ENCODE measurements around the gene ICA1. TPM values are rescaled to one million over a fixed set of nuclear protein-coding genes. Genes with fewer than 3 reads are reported as not detected.

The ICA1 gene
- total and polyA plus RNA-seq, 2 of the 13 experiments (the other 11 are each of a cell fraction or from before 2014, with no cell fraction given): 0.29 TPM; not detected in 1

DNA sequence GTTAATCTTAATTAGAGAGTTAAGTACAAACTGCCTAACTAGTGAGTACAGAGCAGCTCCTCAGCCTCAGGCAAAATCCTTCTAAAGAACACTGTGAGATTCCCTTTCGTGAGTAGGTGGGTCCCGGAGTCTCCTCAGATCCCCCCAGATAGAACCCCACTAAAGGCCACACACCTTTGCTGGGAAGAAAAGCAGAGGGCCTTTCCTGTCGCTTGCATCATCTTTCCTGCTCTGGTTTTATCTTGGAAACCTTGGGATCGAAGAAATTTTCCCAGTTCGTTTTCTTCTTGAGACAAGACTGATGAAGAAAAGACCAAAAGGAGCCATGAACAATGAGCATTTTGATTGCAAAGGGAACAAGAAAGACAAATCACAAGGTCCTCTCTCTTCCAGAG, 40.9 kb downstream of the ICA1 start:
- Histone ChIP-seq H3K79me2 (ENCODE audit: insufficient read depth, low read length) (no peaks in the 10 kb centered on the region), H4K20me1 (ENCODE audit: insufficient read depth, low read length) (no peaks in the 10 kb centered on the region), H3K27ac (ENCODE audit: extremely low read length, insufficient read depth, low read length) (no peak overlapping the region), H3K4me3 (replicated peaks in 1 of 3; ENCODE audit: insufficient read depth in 1 of 3, low read depth in 2 of 3, low read length in 3 of 3) (no peak overlapping the region), H3K4me2 (ENCODE audit: low read depth, low read length) (no peak overlapping the region), H3K9me3 (ENCODE audit: low read length) (no peaks in the 10 kb centered on the region), H3K36me3 (replicated peaks in 1 of 2; ENCODE audit: control insufficient read depth in 1 of 2, insufficient read depth in 2 of 2, low read length in 2 of 2) (no peaks in the 10 kb centered on the region), H2AFZ (ENCODE audit: low read length) (no peak overlapping the region), H3K27me3 (ENCODE audit: control insufficient read depth in 1 of 2, insufficient read depth in 2 of 2, low read length in 2 of 2) (no peaks in the 10 kb centered on the region), H3K9ac (ENCODE audit: insufficient read depth, low read depth, low read length) (no peak overlapping the region), H3K4me1 (ENCODE audit: insufficient read depth, low read length) (no peaks in the 10 kb centered on the region)
- in situ Hi-C loops (cut with HindIII; ENCODE audit: extremely low pct_ligation_motif_present, low pct_unique_long_range_greater_than_20kb): loop anchor here (25.0 kb wide), 1 partner anchor 559 kb away; no protein-coding TSS in a partner anchor
- ChIA-PET CTCF (ENCODE audit: low intra/inter-chr PET ratio, low total read pairs) (no interaction called here), POLR2A (no interaction called here)
- DNase-seq (ENCODE audit: low spot score) (no peak), FAIRE-seq (no peak), ATAC-seq (no peak)
- WGBS (ENCODE audit: low lambda C conversion rate): 27% methylated on average over 5 of the region's 5 CpGs
- TF ChIP-seq, protein P1, sequence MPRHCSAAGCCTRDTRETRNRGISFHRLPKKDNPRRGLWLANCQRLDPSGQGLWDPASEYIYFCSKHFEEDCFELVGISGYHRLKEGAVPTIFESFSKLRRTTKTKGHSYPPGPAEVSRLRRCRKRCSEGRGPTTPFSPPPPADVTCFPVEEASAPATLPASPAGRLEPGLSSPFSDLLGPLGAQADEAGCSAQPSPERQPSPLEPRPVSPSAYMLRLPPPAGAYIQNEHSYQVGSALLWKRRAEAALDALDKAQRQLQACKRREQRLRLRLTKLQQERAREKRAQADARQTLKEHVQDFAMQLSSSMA (CRISPR knock-in tag; IDR thresholded peaks at IDR 0.05): no peak
- TF ChIP-seq, protein P2, sequence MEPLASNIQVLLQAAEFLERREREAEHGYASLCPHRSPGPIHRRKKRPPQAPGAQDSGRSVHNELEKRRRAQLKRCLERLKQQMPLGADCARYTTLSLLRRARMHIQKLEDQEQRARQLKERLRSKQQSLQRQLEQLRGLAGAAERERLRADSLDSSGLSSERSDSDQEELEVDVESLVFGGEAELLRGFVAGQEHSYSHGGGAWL (CRISPR knock-in tag; IDR thresholded peaks at IDR 0.05): no peak
- TF ChIP-seq GLI4 (CRISPR knock-in tag; IDR thresholded peaks at IDR 0.05; ENCODE audit: borderline replicate concordance) (no peak), ZNF17 (CRISPR knock-in tag; IDR thresholded peaks at IDR 0.05) (no peak), FOSL1 (CRISPR knock-in tag; IDR thresholded peaks at IDR 0.05; ENCODE audit: borderline replicate concordance) (no peak), ZFAT (CRISPR knock-in tag; conservative IDR thresholded peaks at IDR 0.05) (no peak), IKZF1 (IDR thresholded peaks at IDR 0.05) (no peak), ZNF724P (CRISPR knock-in tag; IDR thresholded peaks at IDR 0.05; ENCODE audit: borderline replicate concordance) (no peak), ZNF672 (CRISPR knock-in tag; IDR thresholded peaks at IDR 0.05) (no peak), HOXA3 (CRISPR knock-in tag; IDR thresholded peaks at IDR 0.05) (no peak), SRSF9 (IDR thresholded peaks at IDR 0.05; ENCODE audit: borderline replicate concordance, insufficient read depth, low read depth, low read length, poor library complexity, severe bottlenecking) (no peak)
- TF ChIP-seq, protein P3, sequence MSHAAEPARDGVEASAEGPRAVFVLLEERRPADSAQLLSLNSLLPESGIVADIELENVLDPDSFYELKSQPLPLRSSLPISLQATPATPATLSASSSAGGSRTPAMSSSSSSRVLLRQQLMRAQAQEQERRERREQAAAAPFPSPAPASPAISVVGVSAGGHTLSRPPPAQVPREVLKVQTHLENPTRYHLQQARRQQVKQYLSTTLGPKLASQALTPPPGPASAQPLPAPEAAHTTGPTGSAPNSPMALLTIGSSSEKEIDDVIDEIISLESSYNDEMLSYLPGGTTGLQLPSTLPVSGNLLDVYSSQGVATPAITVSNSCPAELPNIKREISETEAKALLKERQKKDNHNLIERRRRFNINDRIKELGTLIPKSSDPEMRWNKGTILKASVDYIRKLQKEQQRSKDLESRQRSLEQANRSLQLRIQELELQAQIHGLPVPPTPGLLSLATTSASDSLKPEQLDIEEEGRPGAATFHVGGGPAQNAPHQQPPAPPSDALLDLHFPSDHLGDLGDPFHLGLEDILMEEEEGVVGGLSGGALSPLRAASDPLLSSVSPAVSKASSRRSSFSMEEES (CRISPR knock-in tag; IDR thresholded peaks at IDR 0.05): no peak
- TF ChIP-seq, protein P4, sequence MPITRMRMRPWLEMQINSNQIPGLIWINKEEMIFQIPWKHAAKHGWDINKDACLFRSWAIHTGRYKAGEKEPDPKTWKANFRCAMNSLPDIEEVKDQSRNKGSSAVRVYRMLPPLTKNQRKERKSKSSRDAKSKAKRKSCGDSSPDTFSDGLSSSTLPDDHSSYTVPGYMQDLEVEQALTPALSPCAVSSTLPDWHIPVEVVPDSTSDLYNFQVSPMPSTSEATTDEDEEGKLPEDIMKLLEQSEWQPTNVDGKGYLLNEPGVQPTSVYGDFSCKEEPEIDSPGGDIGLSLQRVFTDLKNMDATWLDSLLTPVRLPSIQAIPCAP (CRISPR knock-in tag; IDR thresholded peaks at IDR 0.05; ENCODE audit: low read depth): no peak
- TF ChIP-seq, protein P5, sequence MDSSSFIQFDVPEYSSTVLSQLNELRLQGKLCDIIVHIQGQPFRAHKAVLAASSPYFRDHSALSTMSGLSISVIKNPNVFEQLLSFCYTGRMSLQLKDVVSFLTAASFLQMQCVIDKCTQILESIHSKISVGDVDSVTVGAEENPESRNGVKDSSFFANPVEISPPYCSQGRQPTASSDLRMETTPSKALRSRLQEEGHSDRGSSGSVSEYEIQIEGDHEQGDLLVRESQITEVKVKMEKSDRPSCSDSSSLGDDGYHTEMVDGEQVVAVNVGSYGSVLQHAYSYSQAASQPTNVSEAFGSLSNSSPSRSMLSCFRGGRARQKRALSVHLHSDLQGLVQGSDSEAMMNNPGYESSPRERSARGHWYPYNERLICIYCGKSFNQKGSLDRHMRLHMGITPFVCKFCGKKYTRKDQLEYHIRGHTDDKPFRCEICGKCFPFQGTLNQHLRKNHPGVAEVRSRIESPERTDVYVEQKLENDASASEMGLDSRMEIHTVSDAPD (CRISPR knock-in tag; IDR thresholded peaks at IDR 0.05): no peak
- TF ChIP-seq, protein P6, sequence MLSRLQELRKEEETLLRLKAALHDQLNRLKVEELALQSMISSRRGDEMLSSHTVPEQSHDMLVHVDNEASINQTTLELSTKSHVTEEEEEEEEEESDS (CRISPR knock-in tag; IDR thresholded peaks at IDR 0.05; ENCODE audit: borderline replicate concordance): no peak
- BruUV-seq (replicated peaks): no TSS peak
- intact Hi-C loops (cut with micrococcal nuclease; ENCODE audit: unreplicated experiment): no loop called here
